Hindlimb muscle (tissue), 1 donor: ENCODE data around the gene CPE. TPM values are rescaled to one million over a fixed set of nuclear protein-coding genes. Genes with fewer than 3 reads are reported as not detected.
"Not testable (repeated sequence)": the region's sequence is repeated elsewhere in the genome, so short reads cannot be mapped to it uniquely, and the experiment has no call there.

Source experiments
- DNase-seq: peaks from one replicate; pipeline ENCODE4 v3.0.0-alpha.2; 2013
- polyA plus RNA-seq: library from polyadenylated mRNA; unstranded; fragments of 120-200 nt; gene quantifications from one replicate; pipeline ENCODE4 v1.2.1, GENCODE V29; 2013; ENCODE audit not compliant: insufficient read length

The CPE gene
- polyA plus RNA-seq, 1 donor, result 72.2 TPM

GRCh38 chr4:165410214-165410613 lies 31.4 kb downstream of the CPE start:
- no peak for DNase-seq

- no peak for DNase-seq
Observed at GRCh38 chr4:165415910-165416309, 37.1 kb downstream of the CPE start.

GRCh38 chr4:165418073-165418472 lies 39.3 kb downstream of the CPE start:
- no peak for DNase-seq

- DNase-seq, result no peak
Observed at GRCh38 chr4:165425629-165426028, 46.8 kb downstream of the CPE start.

- no peak for DNase-seq
Observed at GRCh38 chr4:165426331-165426730, 47.5 kb downstream of the CPE start.

GRCh38 chr4:165426823-165427222 lies 48.0 kb downstream of the CPE start:
- no peak for DNase-seq

- no peak for DNase-seq
Observed at GRCh38 chr4:165428957-165429356, 50.1 kb downstream of the CPE start.

GRCh38 chr4:165433529-165433928 lies 54.7 kb downstream of the CPE start:
- no peak for DNase-seq

- DNase-seq, result no peak
Observed at GRCh38 chr4:165437691-165438090, 58.9 kb downstream of the CPE start.

- no peak for DNase-seq
Observed at GRCh38 chr4:165439344-165439743, 60.5 kb downstream of the CPE start.

GRCh38 chr4:165439981-165440380 lies 61.2 kb downstream of the CPE start:
- DNase-seq, result no peak

GRCh38 chr4:165440415-165441158 lies 61.8 kb downstream of the CPE start:
- no peak for DNase-seq

GRCh38 chr4:165443276-165443675 lies 64.5 kb downstream of the CPE start:
- DNase-seq, result no peak

GRCh38 chr4:165448700-165449099 lies 69.9 kb downstream of the CPE start:
- no peak for DNase-seq

- no peak for DNase-seq
Observed at GRCh38 chr4:165449333-165449732, 70.5 kb downstream of the CPE start.

- no peak for DNase-seq
Observed at GRCh38 chr4:165450871-165451270, 72.1 kb downstream of the CPE start.

GRCh38 chr4:165453140-165453539 lies 74.3 kb downstream of the CPE start:
- DNase-seq, result not testable (repeated sequence)

- DNase-seq, result no peak
Observed at GRCh38 chr4:165454426-165454825, 75.6 kb downstream of the CPE start.

- DNase-seq, result no peak
Observed at GRCh38 chr4:165457793-165458192, 79.0 kb downstream of the CPE start.

- DNase-seq, result no peak
Observed at GRCh38 chr4:165458471-165458870, 79.7 kb downstream of the CPE start.

- peak; percentile 70 for DNase-seq
Observed at GRCh38 chr4:165461159-165461821, 82.5 kb downstream of the CPE start.

GRCh38 chr4:165462009-165462408 lies 83.2 kb downstream of the CPE start:
- no peak for DNase-seq

GRCh38 chr4:165464376-165464775 lies 85.6 kb downstream of the CPE start:
- DNase-seq, result no peak

GRCh38 chr4:165464813-165465381 lies 86.1 kb downstream of the CPE start:
- DNase-seq, result peak; percentile 54
